Liver (tissue), 9 donors: ENCODE measurements around the gene CNGA4. TPM values are rescaled to one million over a fixed set of nuclear protein-coding genes. Genes with fewer than 3 reads are reported as not detected.

Experiments used
- DNase-seq: peaks from one replicate; pipeline ENCODE4 v3.0.0-alpha.2; 2017; ENCODE audit warnings: low spot score
- H3K27ac ChIP-seq, 2 donors: one replicate each; pipeline ENCODE4 v1.7.0; 2013; ENCODE audit warnings: inconsistent platforms in 2 of 2, low read length in 2 of 2, control low read depth in 1 of 2, low read depth in 1 of 2, mild to moderate bottlenecking in 1 of 2
- H3K27me3 ChIP-seq, 4 donors: one replicate each; pipeline versions ENCODE4 v1.6.1 to v1.7.0; 2013; ENCODE audit warnings: low read length in 3 of 4, inconsistent platforms in 1 of 4, mild to moderate bottlenecking in 1 of 4, moderate library complexity in 1 of 4; ENCODE audit not compliant: control insufficient read depth in 4 of 4, insufficient read depth in 4 of 4
- H3K36me3 ChIP-seq, 4 donors: one replicate each; pipeline versions ENCODE4 v1.6.1 to v1.7.0; 2013; ENCODE audit warnings: low read length in 3 of 4, mild to moderate bottlenecking in 3 of 4, low read depth in 1 of 4, moderate library complexity in 1 of 4; ENCODE audit not compliant: control insufficient read depth in 4 of 4, insufficient read depth in 3 of 4
- H3K4me1 ChIP-seq, 4 donors: one replicate each; pipeline versions ENCODE4 v1.6.1 to v1.7.0; 2013; ENCODE audit warnings: low read length in 3 of 4, mild to moderate bottlenecking in 3 of 4, moderate library complexity in 1 of 4; ENCODE audit not compliant: control insufficient read depth in 4 of 4, insufficient read depth in 4 of 4
- H3K4me3 ChIP-seq, 3 donors: one replicate each; pipeline versions ENCODE4 v1.6.1 to v1.7.0; 2013; ENCODE audit warnings: low read length in 3 of 3, control low read depth in 1 of 3, low read depth in 1 of 3, mild to moderate bottlenecking in 1 of 3
- H3K9ac ChIP-seq, 2 donors: one replicate each; pipeline ENCODE4 v1.7.0; 2013; ENCODE audit warnings: low read length in 2 of 2, mild to moderate bottlenecking in 2 of 2, moderate library complexity in 2 of 2, control low read depth in 1 of 2, low read depth in 1 of 2
- H3K9me3 ChIP-seq, 4 donors: one replicate each; pipeline versions ENCODE4 v1.6.1 to v1.7.0; 2013; ENCODE audit warnings: low read length in 3 of 4; ENCODE audit not compliant: control insufficient read depth in 4 of 4
- ATF3 ChIP-seq: IDR thresholded peaks from 2 replicates; pipeline ENCODE4 v1.6.1; 2016; ENCODE audit warnings: antibody characterized with exemption
- CTCF ChIP-seq: fragments of 150-350 bp; IDR thresholded peaks from 2 replicates; pipeline ENCODE4 v1.5.1; 2017; ENCODE audit warnings: improper control_type of control experiment, low read depth, low read length; ENCODE audit not compliant: missing input control
- EGR1 ChIP-seq, 2 donors: IDR thresholded peaks; 2 replicates each; pipeline ENCODE4 v1.6.1; 2016 to 2018; ENCODE audit warnings: antibody characterized with exemption in 2 of 2, low read depth in 2 of 2
- FOXA1 ChIP-seq: IDR thresholded peaks from 2 replicates; pipeline ENCODE4 v1.6.1; 2016; ENCODE audit warnings: antibody characterized with exemption
- GABPA ChIP-seq, 2 donors: IDR thresholded peaks in 1 of 2; conservative IDR thresholded peaks in 1 of 2; 2 replicates each; pipeline ENCODE4 v1.6.1; 2016; ENCODE audit warnings: antibody characterized with exemption in 2 of 2, mild to moderate bottlenecking in 1 of 2, moderate library complexity in 1 of 2
- HNF4A ChIP-seq, 2 donors: conservative IDR thresholded peaks; 2 replicates each; pipeline ENCODE4 v1.6.1; 2016; ENCODE audit warnings: antibody characterized with exemption in 2 of 2, mild to moderate bottlenecking in 2 of 2
- HNF4G ChIP-seq: IDR thresholded peaks from 2 replicates; pipeline ENCODE4 v1.6.1; 2016; ENCODE audit warnings: antibody characterized with exemption
- JUND ChIP-seq, 2 donors: IDR thresholded peaks; 2 replicates each; pipeline ENCODE4 v1.6.1; 2016; ENCODE audit warnings: antibody characterized with exemption in 2 of 2
- MAX ChIP-seq: IDR thresholded peaks from 2 replicates; pipeline ENCODE4 v1.6.1; 2016; ENCODE audit warnings: antibody characterized with exemption
- NR2F2 ChIP-seq: IDR thresholded peaks from 2 replicates; pipeline ENCODE4 v1.6.1; 2016; ENCODE audit warnings: antibody characterized with exemption
- REST ChIP-seq: IDR thresholded peaks from 2 replicates; pipeline ENCODE4 v1.6.1; 2016; ENCODE audit warnings: antibody characterized with exemption, mild to moderate bottlenecking
- SP1 ChIP-seq: IDR thresholded peaks from 2 replicates; pipeline ENCODE4 v1.6.1; 2018; ENCODE audit warnings: antibody characterized with exemption, mild to moderate bottlenecking
- YY1 ChIP-seq: IDR thresholded peaks from 2 replicates; pipeline ENCODE4 v1.6.1; 2016; ENCODE audit warnings: antibody characterized with exemption, mild to moderate bottlenecking
- ZBTB33 ChIP-seq: IDR thresholded peaks from 2 replicates; pipeline ENCODE4 v1.6.1; 2016; ENCODE audit warnings: antibody characterized with exemption
- WGBS: extraction: QIAGEN DNeasy Blood & Tissue Kit; methylation state at CpG from one replicate; pipeline ENCODE4 v1.1.7; 2013; 5-methylcytosine and 5-hydroxymethylcytosine counted together
- polyA plus RNA-seq, 2 donors: library from polyadenylated mRNA; stranded (reverse) in 1 of 2; unstranded in 1 of 2; fragments of 200-250 nt in 1 of 2; fragments of >200 nt in 1 of 2; fragmentation: Nextera tagmentation in 1 of 2; extraction: Ambion mirVana in 1 of 2; gene quantifications; one replicate each; pipeline versions ENCODE4 v1.2.1 to v1.2.3, GENCODE V29; 2013 to 2015
- total RNA-seq, 2 donors: library from RNA; depleted of rRNA; stranded (reverse); fragments of >200 nt; gene quantifications; one replicate each; pipeline ENCODE4 v1.2.3, GENCODE V29; 2014
- donor health status: healthy.
- donor health status: healthy.
- donor health status: healthy.
- donor health status: healthy.
- donor health status: healthy.

CNGA4 gene
- total and polyA plus RNA-seq, 4 donors, result 0.09 TPM; not detected in 3

- no peaks in the 10 kb centered on the region for H3K4me1 ChIP-seq
- H3K27me3 ChIP-seq, result no peaks in the 10 kb centered on the region
- H3K9ac ChIP-seq, result no peak overlapping the region
- no peak overlapping the region for H3K27ac ChIP-seq
- H3K4me3 ChIP-seq, result no peak overlapping the region
- H3K9me3 ChIP-seq, result no peaks in the 10 kb centered on the region
- DNase-seq, result peak; percentile 30
- no peak for TF ChIP-seq ZBTB33
- TF ChIP-seq GABPA (IDR thresholded peaks at IDR 0.05 in 1 of 2, conservative IDR thresholded peaks at IDR 0.05 in 1 of 2), result no peak
- TF ChIP-seq HNF4A (conservative IDR thresholded peaks at IDR 0.05), result no peak
- no peak for TF ChIP-seq EGR1 (IDR thresholded peaks at IDR 0.05; ENCODE audit: low read depth in 2 of 2)
- TF ChIP-seq MAX, result no peak
- no peak for TF ChIP-seq JUND (IDR thresholded peaks at IDR 0.05)
- no peak for TF ChIP-seq NR2F2
- no peak for TF ChIP-seq YY1
- no peak for TF ChIP-seq FOXA1
- no peak for TF ChIP-seq HNF4G
- TF ChIP-seq ATF3, result no peak
- TF ChIP-seq CTCF, result no peak
- TF ChIP-seq SP1, result no peak
- no peak for TF ChIP-seq REST
- WGBS, result 94% methylated on average over 12 of the region's 12 CpGs
- peaks cover 12 to 84% (median 62%) of the 10 kb centered on the region in 4 donors for H3K36me3 ChIP-seq
Measured at GRCh38 chr11:6209801-6210200, 29.1 kb upstream of the CNGA4 start.

GRCh38 chr11:6210274-6210955, 28.5 kb upstream of the CNGA4 start:
- Histone ChIP-seq H3K27me3 (no peaks in the 10 kb centered on the region), H3K9me3 (no peaks in the 10 kb centered on the region), H3K4me3 (no peak overlapping the region), H3K4me1 (no peaks in the 10 kb centered on the region), H3K27ac (no peak overlapping the region), H3K9ac (no peak overlapping the region), H3K36me3 (peaks cover 12 to 83% (median 62%) of the 10 kb centered on the region in 4 donors)
- DNase-seq, result no peak
- TF ChIP-seq ZBTB33 (no peak), REST (no peak), CTCF (no peak)
- 98% methylated on average over 9 of the region's 9 CpGs for WGBS
